SJSA1 (cell line): Measurements from ENCODE around the gene UBR7. TPM values are rescaled to one million over a fixed set of nuclear protein-coding genes. Genes with fewer than 3 reads are reported as not detected.

Source experiments
- DNase-seq, 2 experiments: peaks; one replicate each; pipeline ENCODE4 v3.0.0-alpha.2; 2015 to 2020; ENCODE audit warnings: low spot score in 2 of 2, low read depth in 1 of 2
- H3K27ac ChIP-seq: fragments of 250-450 bp; sonication (Bioruptor Pico); 2 replicates; pipeline ENCODE4 v1.5.1; 2020; ENCODE audit warnings: mild to moderate bottlenecking, moderate library complexity
- H3K27me3 ChIP-seq: fragments of 250-450 bp; sonication (Bioruptor Pico); replicated peaks from 2 replicates; pipeline ENCODE4 v1.5.1; 2020; ENCODE audit warnings: mild to moderate bottlenecking, moderate library complexity
- H3K36me3 ChIP-seq: fragments of 250-450 bp; sonication (Bioruptor Pico); 2 replicates; pipeline ENCODE4 v1.5.1; 2020; ENCODE audit warnings: mild to moderate bottlenecking
- H3K4me1 ChIP-seq: fragments of 250-450 bp; sonication (Bioruptor Pico); replicated peaks from 2 replicates; pipeline ENCODE4 v1.6.1; 2021; ENCODE audit warnings: mild to moderate bottlenecking
- H3K4me3 ChIP-seq: fragments of 250-450 bp; sonication (Bioruptor Pico); 2 replicates; pipeline ENCODE4 v1.5.1; 2020; ENCODE audit warnings: mild to moderate bottlenecking
- H3K9me3 ChIP-seq: fragments of 250-450 bp; sonication (Bioruptor Pico); replicated peaks from 2 replicates; pipeline ENCODE4 v1.5.1; 2020; ENCODE audit warnings: mild to moderate bottlenecking
- total RNA-seq: library from RNA; depleted of rRNA; stranded (reverse); fragments of >200 nt; shearing (Covaris generic); gene quantifications from 2 replicates; pipeline ENCODE4 v1.2.3, GENCODE V29; 2014

Gene UBR7
- total RNA-seq, 1 experiment from 2014 or later: 64.1 TPM

- peaks cover 49% of the 10 kb centered on the region for H3K36me3 ChIP-seq
- no peaks in the 10 kb centered on the region for H3K9me3 ChIP-seq
- H3K27ac ChIP-seq: no peak overlapping the region
- DNase-seq: no peak
- no peaks in the 10 kb centered on the region for H3K27me3 ChIP-seq
- peaks cover 5% of the 10 kb centered on the region for H3K4me1 ChIP-seq
- no peak overlapping the region for H3K4me3 ChIP-seq
Measured at GRCh38 chr14:93245764-93246420, 38.8 kb downstream of the UBR7 start.

DNA sequence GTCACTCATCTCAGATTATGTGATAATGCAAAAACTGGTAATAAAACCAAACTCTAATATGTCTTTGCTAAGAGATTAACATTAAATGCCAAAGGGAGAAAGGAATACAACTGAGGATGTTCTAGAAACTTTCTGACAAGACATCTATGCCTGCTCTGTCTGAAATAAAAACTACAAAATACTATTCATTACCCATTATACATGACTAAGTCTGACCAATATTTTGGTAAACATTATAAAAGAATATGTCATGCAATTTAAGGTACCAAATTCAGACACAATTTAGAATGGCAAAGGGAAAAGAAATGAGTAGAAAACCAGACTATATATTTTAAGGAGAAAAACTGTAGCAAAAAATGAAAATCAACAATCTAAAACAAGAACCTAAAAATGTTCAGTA is 39.5 kb downstream of the UBR7 start:
- Histone ChIP-seq H3K4me3 (no peak overlapping the region), H3K9me3 (no peaks in the 10 kb centered on the region), H3K27me3 (no peaks in the 10 kb centered on the region), H3K4me1 (no peaks in the 10 kb centered on the region), H3K27ac (no peak overlapping the region), H3K36me3 (peaks cover 53% of the 10 kb centered on the region)
- no peak for DNase-seq

DNA sequence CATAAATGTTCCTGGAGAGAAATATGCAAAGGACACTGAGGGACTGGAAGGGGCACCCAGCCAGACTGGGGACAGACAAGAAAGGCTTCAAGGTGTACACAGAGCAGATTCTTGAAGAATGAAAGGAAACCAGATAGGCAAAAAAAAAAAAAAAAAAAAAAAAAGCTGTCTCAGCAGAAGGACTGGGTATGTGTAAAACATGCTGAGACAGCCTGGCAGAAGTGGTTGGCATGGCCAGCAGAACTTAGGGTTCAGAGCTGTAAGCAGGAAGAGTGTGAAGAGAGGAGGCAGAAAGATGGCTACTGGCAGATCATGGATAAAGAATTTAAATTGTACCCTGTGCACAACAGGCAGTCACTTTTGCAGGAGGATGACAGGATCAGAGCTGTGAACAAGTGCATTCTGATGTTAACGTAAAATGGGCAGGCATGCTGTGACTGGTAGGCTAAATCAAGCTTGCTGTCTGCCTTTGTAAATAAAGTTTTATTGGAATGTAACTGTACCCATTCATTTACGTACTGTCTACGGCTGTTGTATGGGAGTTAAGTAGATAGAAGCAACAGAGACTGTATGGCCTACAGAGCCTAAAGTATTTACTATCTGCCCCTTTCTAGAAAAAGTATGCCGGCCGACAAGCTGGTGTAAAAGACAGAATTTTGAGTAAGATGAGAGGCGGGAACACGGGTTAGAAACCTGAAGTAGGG is 42.2 kb downstream of the UBR7 start:
- Histone ChIP-seq H3K4me1 (no peaks in the 10 kb centered on the region), H3K4me3 (no peak overlapping the region), H3K9me3 (no peaks in the 10 kb centered on the region), H3K36me3 (peaks cover 49% of the 10 kb centered on the region), H3K27me3 (no peaks in the 10 kb centered on the region), H3K27ac (no peak overlapping the region)
- DNase-seq: no peak

GRCh38 chr14:93262446-93262845 is 55.4 kb downstream of the UBR7 start:
- no peaks in the 10 kb centered on the region for H3K9me3 ChIP-seq
- H3K36me3 ChIP-seq: peaks cover 8% of the 10 kb centered on the region
- no peak overlapping the region for H3K4me3 ChIP-seq
- H3K27ac ChIP-seq: no peak overlapping the region
- no peaks in the 10 kb centered on the region for H3K27me3 ChIP-seq
- H3K4me1 ChIP-seq: peaks cover 24% of the 10 kb centered on the region
- no peak for DNase-seq

DNA sequence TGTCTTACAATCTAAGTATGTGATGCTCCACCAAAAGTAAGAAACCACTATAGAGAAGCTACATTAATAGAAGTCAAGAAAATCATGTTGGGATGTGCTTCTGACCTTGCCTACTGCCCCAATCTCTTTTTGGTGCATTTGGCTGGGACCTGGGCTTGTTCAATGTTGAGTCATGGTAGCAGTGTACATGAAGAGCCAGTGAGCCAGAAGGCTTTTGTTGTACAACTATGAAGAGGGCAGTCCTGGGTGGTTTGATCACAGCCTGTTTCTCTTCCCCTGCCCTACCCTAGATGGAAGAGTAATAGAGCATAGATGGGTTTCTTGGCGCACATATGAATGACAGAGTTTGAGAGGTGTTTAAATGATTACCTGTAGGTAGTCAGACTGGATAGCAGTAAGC is 56.4 kb downstream of the UBR7 start:
- DNase-seq: no peak
- Histone ChIP-seq H3K27me3 (no peaks in the 10 kb centered on the region), H3K27ac (no peak overlapping the region)

DNA sequence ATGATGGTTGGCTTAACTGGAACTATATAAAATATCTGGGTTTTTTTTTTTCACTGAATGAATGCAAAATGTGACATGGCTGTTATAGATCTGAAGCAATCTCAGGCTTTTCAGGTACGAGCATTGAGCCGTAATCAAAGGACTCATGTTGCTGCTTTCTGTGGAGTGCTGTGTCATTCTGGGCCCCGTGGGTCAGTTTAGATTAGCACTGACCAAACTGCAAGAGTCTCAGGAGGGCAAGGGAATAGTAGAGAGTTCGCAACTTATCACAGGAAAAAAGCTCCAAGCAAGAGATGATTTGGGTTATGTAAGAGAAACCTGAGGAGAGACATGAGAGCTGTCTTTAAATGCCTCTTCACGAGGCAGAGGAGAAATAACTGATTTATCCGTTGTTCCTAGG is 59.1 kb downstream of the UBR7 start:
- DNase-seq: no peak
- H3K36me3 ChIP-seq: peaks cover 8% of the 10 kb centered on the region
- no peak overlapping the region for H3K4me3 ChIP-seq
- H3K4me1 ChIP-seq: no peaks in the 10 kb centered on the region
- no peaks in the 10 kb centered on the region for H3K27me3 ChIP-seq
- H3K9me3 ChIP-seq: no peaks in the 10 kb centered on the region
- no peak overlapping the region for H3K27ac ChIP-seq

More for the DNA sequence above, 56.4 kb downstream of the UBR7 start:
- peaks cover 8% of the 10 kb centered on the region for H3K36me3 ChIP-seq
- H3K4me3 ChIP-seq: no peak overlapping the region
- no peaks in the 10 kb centered on the region for H3K9me3 ChIP-seq
- peaks cover 24% of the 10 kb centered on the region for H3K4me1 ChIP-seq

DNA sequence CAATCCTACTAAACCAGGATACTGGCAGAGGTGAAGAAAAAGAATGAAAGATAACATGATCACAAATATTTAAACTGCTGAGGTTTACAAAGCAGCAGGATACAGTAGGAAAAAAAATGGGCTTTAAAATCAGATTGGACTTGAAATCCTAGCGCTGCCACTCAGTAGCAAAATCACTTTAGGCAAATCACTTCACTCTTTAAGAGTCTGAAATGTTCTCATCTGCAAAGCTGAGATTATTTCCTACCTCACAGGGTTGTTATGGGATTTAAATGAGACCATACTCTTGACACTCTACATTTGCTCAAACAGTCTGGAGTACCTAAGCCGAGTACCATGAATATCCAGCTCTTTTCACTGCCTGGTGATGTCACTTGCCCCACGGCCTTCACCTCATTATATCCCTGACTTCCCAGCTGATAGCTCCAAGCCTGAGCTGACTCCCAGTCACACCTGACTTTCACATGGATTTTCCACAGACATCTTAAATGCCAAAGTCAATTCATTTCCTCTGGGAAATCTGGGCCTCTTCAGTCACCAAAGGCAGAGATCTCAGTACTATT is 60.2 kb downstream of the UBR7 start:
- H3K4me3 ChIP-seq: no peak overlapping the region
- no peak for DNase-seq
- no peaks in the 10 kb centered on the region for H3K4me1 ChIP-seq
- peaks cover 8% of the 10 kb centered on the region for H3K36me3 ChIP-seq
- H3K27me3 ChIP-seq: no peaks in the 10 kb centered on the region
- no peaks in the 10 kb centered on the region for H3K9me3 ChIP-seq
- H3K27ac ChIP-seq: no peak overlapping the region

DNA sequence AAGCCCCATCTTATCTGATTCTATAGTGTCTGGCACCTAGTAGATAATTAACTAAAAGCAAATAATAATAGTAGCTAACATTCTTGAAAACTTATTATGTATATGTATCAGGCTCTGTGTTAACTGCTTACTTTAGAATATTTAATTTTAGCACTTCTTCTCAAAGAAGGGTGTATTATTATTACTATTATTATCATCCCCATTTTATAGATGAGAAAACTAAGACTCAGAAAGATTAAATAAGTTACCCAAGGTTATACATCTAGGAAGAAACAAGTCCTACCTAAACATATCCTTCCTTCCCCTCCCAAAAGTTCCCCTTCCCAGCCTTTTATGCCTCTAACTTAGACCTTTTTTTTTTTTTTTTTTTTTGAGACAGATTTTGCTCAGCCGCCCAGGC is 61.4 kb downstream of the UBR7 start:
- Histone ChIP-seq H3K27me3 (no peaks in the 10 kb centered on the region), H3K27ac (no peak overlapping the region), H3K36me3 (peaks cover 4% of the 10 kb centered on the region), H3K4me1 (no peaks in the 10 kb centered on the region), H3K4me3 (no peak overlapping the region), H3K9me3 (no peaks in the 10 kb centered on the region)
- no peak for DNase-seq

GRCh38 chr14:93269341-93270068 is 62.4 kb downstream of the UBR7 start:
- Histone ChIP-seq H3K4me3 (no peak overlapping the region), H3K4me1 (no peaks in the 10 kb centered on the region), H3K27ac (no peak overlapping the region), H3K36me3 (0 out of 2 replicates have a peak, but pooled peaks cover 2% of the 10 kb centered on the region), H3K27me3 (no peaks in the 10 kb centered on the region), H3K9me3 (no peaks in the 10 kb centered on the region)
- DNase-seq: peak in 1 of 2 experiments; percentile 15

DNA sequence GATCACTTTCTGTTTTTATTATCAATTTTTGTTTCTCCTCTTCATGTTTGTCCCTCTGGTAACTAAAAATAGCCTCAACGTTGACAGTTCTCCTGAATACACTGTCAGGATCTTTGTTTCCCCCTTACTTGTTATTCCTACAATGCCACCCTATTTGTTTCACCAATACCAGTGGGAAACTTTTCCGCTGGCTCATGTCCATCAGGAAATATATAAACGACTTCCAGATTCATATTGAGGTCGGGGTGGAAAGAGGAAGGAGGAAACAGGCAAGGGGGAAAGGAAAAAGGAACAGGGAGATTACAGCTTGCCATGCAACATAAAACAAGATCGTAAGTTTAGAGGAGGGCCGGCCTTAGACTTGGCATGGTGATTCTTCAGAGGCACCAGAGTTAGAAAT is 64.1 kb downstream of the UBR7 start:
- peaks cover 4% of the 10 kb centered on the region; the same call in 1 of the 2 replicates for H3K36me3 ChIP-seq
- no peak for DNase-seq
- H3K9me3 ChIP-seq: no peaks in the 10 kb centered on the region
- no peaks in the 10 kb centered on the region for H3K4me1 ChIP-seq
- H3K27ac ChIP-seq: no peak overlapping the region
- H3K4me3 ChIP-seq: no peak overlapping the region
- H3K27me3 ChIP-seq: no peaks in the 10 kb centered on the region

DNA sequence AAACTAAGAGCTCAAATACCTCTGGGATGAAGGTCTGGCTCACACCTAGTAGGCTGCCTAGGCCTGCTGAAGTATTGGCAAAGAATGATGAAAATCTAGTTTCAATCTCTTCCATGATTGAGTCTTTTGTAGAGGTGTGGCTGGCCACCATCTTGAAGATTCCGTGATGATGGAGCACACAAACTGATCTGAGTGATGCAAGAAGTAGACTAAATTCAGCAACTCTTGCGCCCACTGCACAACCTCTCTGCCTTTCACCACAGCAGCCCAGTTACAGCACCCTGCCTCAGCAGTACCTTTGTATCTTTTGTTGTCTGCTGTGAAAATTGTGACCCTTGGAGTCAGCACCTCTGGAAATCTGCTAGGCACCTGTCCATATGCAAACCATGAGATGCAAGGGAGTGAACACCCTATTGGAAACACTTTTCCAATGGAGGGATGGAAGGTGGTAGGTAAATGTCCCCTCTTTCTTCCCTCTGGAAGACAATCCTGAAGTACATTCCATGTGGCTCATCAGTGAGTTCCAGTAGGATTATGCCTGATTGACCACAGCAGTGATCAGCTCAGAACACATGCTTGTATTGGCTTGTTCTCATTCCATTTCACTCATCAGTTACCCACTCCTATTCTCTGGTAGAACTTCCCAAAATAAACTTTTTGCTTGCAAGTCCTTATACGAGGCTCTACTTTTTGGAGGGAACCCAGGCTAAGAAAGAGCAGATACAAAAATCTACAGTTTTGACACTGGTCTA is 67.2 kb downstream of the UBR7 start:
- Histone ChIP-seq H3K27ac (no peak overlapping the region), H3K9me3 (no peaks in the 10 kb centered on the region), H3K4me3 (no peak overlapping the region), H3K36me3 (peaks cover 10% of the 10 kb centered on the region; the same call in 1 of the 2 replicates), H3K4me1 (no peaks in the 10 kb centered on the region), H3K27me3 (no peaks in the 10 kb centered on the region)
- DNase-seq: no peak

DNA sequence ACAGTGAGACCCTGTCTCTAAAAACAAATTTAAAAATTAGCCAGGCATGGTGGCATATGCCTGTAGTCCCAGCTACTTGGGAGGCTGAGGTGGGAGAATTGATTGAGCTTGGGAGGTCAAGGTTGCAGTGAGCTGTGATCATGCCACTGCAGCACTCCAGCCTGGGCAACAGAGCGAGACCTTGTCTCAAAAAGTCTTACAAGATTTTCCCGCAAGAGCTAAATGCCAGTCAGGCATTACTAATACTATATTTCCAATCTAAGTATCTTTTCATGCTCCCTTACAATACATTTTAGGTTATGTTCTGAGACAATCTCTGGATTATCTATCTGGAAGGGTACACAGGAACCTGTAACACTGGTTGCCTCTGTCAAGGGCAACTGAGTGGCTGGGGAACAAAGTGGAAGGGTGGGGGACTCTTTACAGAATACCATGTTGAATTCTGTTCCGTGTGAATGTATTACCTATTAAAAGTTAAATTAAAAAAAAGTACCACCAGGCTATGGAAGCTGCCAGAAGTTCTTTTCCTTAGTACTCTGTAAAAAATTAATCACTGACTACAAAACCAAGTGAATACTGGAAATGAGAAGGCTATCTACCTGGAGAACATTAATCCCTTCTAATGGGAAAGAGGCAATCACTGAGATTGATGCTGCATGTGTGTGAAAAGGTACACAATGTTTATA is 69.1 kb downstream of the UBR7 start:
- DNase-seq: no peak
- H3K27ac ChIP-seq: no peak overlapping the region
- peaks cover 10% of the 10 kb centered on the region; the same call in 1 of the 2 replicates for H3K36me3 ChIP-seq
- H3K9me3 ChIP-seq: no peaks in the 10 kb centered on the region
- H3K27me3 ChIP-seq: no peaks in the 10 kb centered on the region
- H3K4me1 ChIP-seq: no peaks in the 10 kb centered on the region
- H3K4me3 ChIP-seq: no peak overlapping the region
